Ascending aorta (tissue), 2 donors: ENCODE results near the gene DDT. TPM values are rescaled to one million over a fixed set of nuclear protein-coding genes. Genes with fewer than 3 reads are reported as not detected.

Source experiments
- DNase-seq, 2 donors: peaks; one replicate each; pipeline ENCODE4 v3.0.0-alpha.2; 2019; ENCODE audit warnings: low spot score in 2 of 2
- H3K27ac ChIP-seq, 2 donors: fragments of 200-600 bp; sonication (generic); one replicate each; pipeline ENCODE4 v1.5.1; 2016 to 2017; ENCODE audit warnings: mild to moderate bottlenecking in 1 of 2
- H3K27me3 ChIP-seq: fragments of 200-600 bp; sonication (generic); one replicate; pipeline ENCODE4 v1.5.1; 2017
- H3K36me3 ChIP-seq, 2 donors: fragments of 200-600 bp; sonication (generic); one replicate each; pipeline ENCODE4 v1.5.1; 2016
- H3K4me1 ChIP-seq, 2 donors: fragments of 200-600 bp; sonication (generic); one replicate each; pipeline ENCODE4 v1.5.1; 2016 to 2017; ENCODE audit warnings: mild to moderate bottlenecking in 1 of 2
- H3K4me3 ChIP-seq, 2 donors: fragments of 200-600 bp; sonication (generic); one replicate each; pipeline ENCODE4 v1.5.1; 2016 to 2017; ENCODE audit warnings: mild to moderate bottlenecking in 1 of 2
- H3K9me3 ChIP-seq, 2 donors: fragments of 200-600 bp; sonication (generic); one replicate each; pipeline ENCODE4 v1.5.1; 2016
- CTCF ChIP-seq, 3 experiments: fragments of 200-600 bp in 2 of 3; fragments of 450-650 bp in 1 of 3; sonication (generic) in 2 of 3; IDR thresholded peaks; one replicate each; pipeline ENCODE4 v1.5.1; 2016 to 2019; ENCODE audit warnings: antibody characterized with exemption in 3 of 3, mild to moderate bottlenecking in 1 of 3, moderate library complexity in 1 of 3
- intact Hi-C: fragments of 100-400 bp; cut with DNase I; formaldehyde crosslinking; loops from one replicate; pipeline ENCODE4 v1.15.1; 2023
- total RNA-seq: library from RNA; depleted of rRNA; stranded (reverse); fragments of >200 nt; gene quantifications from one replicate; pipeline ENCODE4 v1.1.0, GENCODE V29; 2016

DDT gene
- total RNA-seq, 1 donor from 2014 or later: 275 TPM

- Histone ChIP-seq H3K9me3 (no peaks in the 10 kb centered on the region), H3K27ac (no peak overlapping the region), H3K27me3 (no peaks in the 10 kb centered on the region), H3K36me3 (no peaks in the 10 kb centered on the region), H3K4me3 (no peak overlapping the region), H3K4me1 (peaks cover 4 to 10% of the 10 kb centered on the region in 2 donors)
- no peak for DNase-seq
- intact Hi-C loops: loop anchor here (10.0 kb wide), 1 partner anchor 165 kb away; no protein-coding TSS in a partner anchor
- TF ChIP-seq CTCF (IDR thresholded peaks at IDR 0.05): no peak
These were observed 35.2 kb upstream of the DDT start for GRCh38 chr22:24009227-24010017.

- TF ChIP-seq CTCF (IDR thresholded peaks at IDR 0.05): no peak
- Histone ChIP-seq H3K9me3 (no peaks in the 10 kb centered on the region), H3K4me3 (no peak overlapping the region), H3K27me3 (no peaks in the 10 kb centered on the region), H3K4me1 (peaks cover 4 to 10% of the 10 kb centered on the region in 2 donors), H3K27ac (no peak overlapping the region), H3K36me3 (no peaks in the 10 kb centered on the region)
- DNase-seq: no peak
- intact Hi-C loops: no loop called here
These were observed 34.4 kb upstream of the DDT start for GRCh38 chr22:24008381-24009226.

GRCh38 chr22:24008022-24008283, 33.7 kb upstream of the DDT start:
- no peak for DNase-seq
- Histone ChIP-seq H3K27me3 (no peaks in the 10 kb centered on the region), H3K9me3 (no peaks in the 10 kb centered on the region), H3K36me3 (no peaks in the 10 kb centered on the region), H3K4me1 (peaks cover 4 to 10% of the 10 kb centered on the region in 2 donors), H3K4me3 (no peak overlapping the region), H3K27ac (no peak overlapping the region)
- no peak for TF ChIP-seq CTCF (IDR thresholded peaks at IDR 0.05)
- intact Hi-C loops: no loop called here

- no peak for DNase-seq
- Histone ChIP-seq H3K27me3 (no peaks in the 10 kb centered on the region), H3K4me3 (no peak overlapping the region), H3K9me3 (no peaks in the 10 kb centered on the region), H3K27ac (no peak overlapping the region), H3K36me3 (no peaks in the 10 kb centered on the region), H3K4me1 (peaks cover 2 to 8% of the 10 kb centered on the region in 2 donors)
- no peak for TF ChIP-seq CTCF (IDR thresholded peaks at IDR 0.05)
- intact Hi-C loops: no loop called here
These were observed 33.2 kb upstream of the DDT start for GRCh38 chr22:24007253-24008021.

GRCh38 chr22:24006914-24007214, 32.6 kb upstream of the DDT start:
- H3K27ac ChIP-seq: no peak overlapping the region
- H3K36me3 ChIP-seq: no peaks in the 10 kb centered on the region
- intact Hi-C loops: no loop called here
- peaks cover 0 to 8% of the 10 kb centered on the region in 2 donors for H3K4me1 ChIP-seq
- TF ChIP-seq CTCF (IDR thresholded peaks at IDR 0.05): no peak
- H3K27me3 ChIP-seq: no peaks in the 10 kb centered on the region
- no peaks in the 10 kb centered on the region for H3K9me3 ChIP-seq
- DNase-seq: no peak
- no peak overlapping the region for H3K4me3 ChIP-seq
